ENCODE data around the gene TWNK. TPM values are rescaled to one million over a fixed set of nuclear protein-coding genes. Genes with fewer than 3 reads are reported as not detected.
"Not testable (repeated sequence)": the region's sequence is repeated elsewhere in the genome, so short reads cannot be mapped to it uniquely, and the experiment has no call there.

Gene TWNK
- total RNA-seq, 1 donor from 2014 or later = 41.1 TPM

GRCh38 chr10:100968062-100968736, 19.1 kb upstream of the TWNK start:
- Mint-ChIP-seq H3K27me3 (ENCODE audit: insufficient read depth) (peaks cover 8% of the 10 kb centered on the region), H3K4me3 (peak overlapping the region; percentile 66), H3K9me3 (no peaks in the 10 kb centered on the region), H3K27ac (no peak overlapping the region), H3K36me3 (ENCODE audit: low read depth) (peaks cover 8% of the 10 kb centered on the region), H3K4me1 (ENCODE audit: low read depth) (peaks cover 18% of the 10 kb centered on the region)
- intact Hi-C loops (cut with micrococcal nuclease) = no loop called here
- DNase-seq (ENCODE audit: low spot score) = no peak

GRCh38 chr10:100968863-100969186, 18.5 kb upstream of the TWNK start:
- intact Hi-C loops (cut with micrococcal nuclease) = loop anchor here (1.0 kb wide), 2 partner anchors 18 to 44 kb away; partner anchors contain the start of genes MRPL43 and TWNK
- Mint-ChIP-seq H3K4me3 (peak overlapping the region; percentile 60), H3K27me3 (ENCODE audit: insufficient read depth) (peaks cover 11% of the 10 kb centered on the region), H3K27ac (no peak overlapping the region), H3K9me3 (no peaks in the 10 kb centered on the region), H3K4me1 (ENCODE audit: low read depth) (peaks cover 18% of the 10 kb centered on the region), H3K36me3 (ENCODE audit: low read depth) (peaks cover 8% of the 10 kb centered on the region)
- DNase-seq (ENCODE audit: low spot score) = no peak

GRCh38 chr10:100969187-100970075, 17.9 kb upstream of the TWNK start, which contains the start of gene SEMA4G:
SEMA4G (plus strand) TSS chr10:100969504; CDS start chr10:100972913, 3,409 bp downstream.
- peaks cover 18% of the 10 kb centered on the region for H3K4me1 Mint-ChIP-seq (ENCODE audit: low read depth)
- H3K36me3 Mint-ChIP-seq (ENCODE audit: low read depth) = peaks cover 8% of the 10 kb centered on the region
- H3K4me3 Mint-ChIP-seq = peak within 1 kb of the TSS; percentile 66
- DNase-seq (ENCODE audit: low spot score) = peak; percentile 15
- intact Hi-C loops (cut with micrococcal nuclease) = loop anchor here (1.0 kb wide), 2 partner anchors 18 to 44 kb away; partner anchors contain the start of genes MRPL43 and TWNK
- H3K9me3 Mint-ChIP-seq = no peaks in the 10 kb centered on the region
- H3K27ac Mint-ChIP-seq = no peak within 1 kb of the TSS
- H3K27me3 Mint-ChIP-seq (ENCODE audit: insufficient read depth) = peaks cover 11% of the 10 kb centered on the region

- H3K9me3 Mint-ChIP-seq = no peaks in the 10 kb centered on the region
- H3K4me1 Mint-ChIP-seq (ENCODE audit: low read depth) = peaks cover 18% of the 10 kb centered on the region
- peaks cover 8% of the 10 kb centered on the region for H3K36me3 Mint-ChIP-seq (ENCODE audit: low read depth)
- intact Hi-C loops (cut with micrococcal nuclease) = no loop called here
- H3K27ac Mint-ChIP-seq = no peak overlapping the region
- H3K27me3 Mint-ChIP-seq (ENCODE audit: insufficient read depth) = peaks cover 11% of the 10 kb centered on the region
- DNase-seq (ENCODE audit: low spot score) = no peak
- peak overlapping the region; percentile 56 for H3K4me3 Mint-ChIP-seq
These were observed 17.0 kb upstream of the TWNK start for GRCh38 chr10:100970076-100970913.

- intact Hi-C loops (cut with micrococcal nuclease) = no loop called here
- no peaks in the 10 kb centered on the region for H3K9me3 Mint-ChIP-seq
- no peak for DNase-seq (ENCODE audit: low spot score)
- H3K36me3 Mint-ChIP-seq (ENCODE audit: low read depth) = peaks cover 1% of the 10 kb centered on the region
- H3K4me3 Mint-ChIP-seq = peak overlapping the region; percentile 56
- no peak overlapping the region for H3K27ac Mint-ChIP-seq
- H3K4me1 Mint-ChIP-seq (ENCODE audit: low read depth) = peaks cover 18% of the 10 kb centered on the region
- H3K27me3 Mint-ChIP-seq (ENCODE audit: insufficient read depth) = peaks cover 11% of the 10 kb centered on the region
These were observed 16.2 kb upstream of the TWNK start for GRCh38 chr10:100970914-100971811.

- DNase-seq (ENCODE audit: low spot score) = no peak
- Mint-ChIP-seq H3K4me3 (no peak overlapping the region), H3K4me1 (ENCODE audit: low read depth) (peaks cover 18% of the 10 kb centered on the region), H3K9me3 (no peaks in the 10 kb centered on the region), H3K36me3 (ENCODE audit: low read depth) (peaks cover 1% of the 10 kb centered on the region), H3K27me3 (ENCODE audit: insufficient read depth) (peaks cover 11% of the 10 kb centered on the region), H3K27ac (no peak overlapping the region)
- intact Hi-C loops (cut with micrococcal nuclease) = no loop called here
These were observed 15.0 kb upstream of the TWNK start for GRCh38 chr10:100972115-100972903.

- no peaks in the 10 kb centered on the region for H3K36me3 Mint-ChIP-seq (ENCODE audit: low read depth)
- intact Hi-C loops (cut with micrococcal nuclease) = no loop called here
- no peak overlapping the region for H3K4me3 Mint-ChIP-seq
- peaks cover 18% of the 10 kb centered on the region for H3K4me1 Mint-ChIP-seq (ENCODE audit: low read depth)
- no peak overlapping the region for H3K27ac Mint-ChIP-seq
- DNase-seq (ENCODE audit: low spot score) = no peak
- no peaks in the 10 kb centered on the region for H3K9me3 Mint-ChIP-seq
- peaks cover 11% of the 10 kb centered on the region for H3K27me3 Mint-ChIP-seq (ENCODE audit: insufficient read depth)
These were observed 14.3 kb upstream of the TWNK start for GRCh38 chr10:100972904-100973535.

- H3K27me3 Mint-ChIP-seq (ENCODE audit: insufficient read depth); H3K27ac Mint-ChIP-seq; DNase-seq (ENCODE audit: low spot score); H3K4me3 Mint-ChIP-seq; H3K9me3 Mint-ChIP-seq; H3K36me3 Mint-ChIP-seq (ENCODE audit: low read depth); intact Hi-C loops (cut with micrococcal nuclease); H3K4me1 Mint-ChIP-seq (ENCODE audit: low read depth): not testable (repeated sequence)
These were observed 11.9 kb upstream of the TWNK start for GRCh38 chr10:100975397-100975796.

- H3K4me3 Mint-ChIP-seq = no peak overlapping the region
- no peaks in the 10 kb centered on the region for H3K4me1 Mint-ChIP-seq (ENCODE audit: low read depth)
- DNase-seq (ENCODE audit: low spot score) = no peak
- peaks cover 4% of the 10 kb centered on the region for H3K27me3 Mint-ChIP-seq (ENCODE audit: insufficient read depth)
- no peaks in the 10 kb centered on the region for H3K9me3 Mint-ChIP-seq
- peaks cover 5% of the 10 kb centered on the region for H3K36me3 Mint-ChIP-seq (ENCODE audit: low read depth)
- no peak overlapping the region for H3K27ac Mint-ChIP-seq
- intact Hi-C loops (cut with micrococcal nuclease) = no loop called here
These were observed 10.4 kb upstream of the TWNK start for GRCh38 chr10:100976906-100977305.

GRCh38 chr10:100977436-100977835, 9.9 kb upstream of the TWNK start:
- intact Hi-C loops (cut with micrococcal nuclease) = no loop called here
- H3K4me3 Mint-ChIP-seq = no peak overlapping the region
- H3K36me3 Mint-ChIP-seq (ENCODE audit: low read depth) = peaks cover 5% of the 10 kb centered on the region
- H3K9me3 Mint-ChIP-seq = no peaks in the 10 kb centered on the region
- H3K4me1 Mint-ChIP-seq (ENCODE audit: low read depth) = no peaks in the 10 kb centered on the region
- no peak for DNase-seq (ENCODE audit: low spot score)
- H3K27ac Mint-ChIP-seq = no peak overlapping the region
- peaks cover 4% of the 10 kb centered on the region for H3K27me3 Mint-ChIP-seq (ENCODE audit: insufficient read depth)
